ENCODE results near the gene MAPK14.

The MAPK14 gene

DNA sequence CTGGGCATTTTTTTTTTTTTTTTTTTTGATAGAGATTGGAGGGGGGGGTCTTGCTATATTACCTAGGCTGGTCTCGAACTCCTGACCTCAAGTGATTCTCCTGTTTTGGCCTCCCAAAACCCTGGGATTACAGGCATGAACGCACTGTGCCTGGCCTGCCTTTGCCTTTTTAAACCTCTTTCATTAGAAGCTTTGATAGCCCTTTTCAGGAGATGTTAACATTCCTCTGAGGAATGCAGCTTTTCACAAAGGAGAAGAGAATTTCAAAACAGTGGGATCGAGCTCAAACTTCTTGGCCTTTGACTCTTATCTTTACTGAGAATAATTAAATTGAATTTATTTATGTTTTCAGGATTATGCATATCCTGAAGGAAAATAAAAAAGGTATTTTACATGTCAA is 34.5 kb upstream of the MAPK14 start:
- TF ChIP-seq, protein P1, sequence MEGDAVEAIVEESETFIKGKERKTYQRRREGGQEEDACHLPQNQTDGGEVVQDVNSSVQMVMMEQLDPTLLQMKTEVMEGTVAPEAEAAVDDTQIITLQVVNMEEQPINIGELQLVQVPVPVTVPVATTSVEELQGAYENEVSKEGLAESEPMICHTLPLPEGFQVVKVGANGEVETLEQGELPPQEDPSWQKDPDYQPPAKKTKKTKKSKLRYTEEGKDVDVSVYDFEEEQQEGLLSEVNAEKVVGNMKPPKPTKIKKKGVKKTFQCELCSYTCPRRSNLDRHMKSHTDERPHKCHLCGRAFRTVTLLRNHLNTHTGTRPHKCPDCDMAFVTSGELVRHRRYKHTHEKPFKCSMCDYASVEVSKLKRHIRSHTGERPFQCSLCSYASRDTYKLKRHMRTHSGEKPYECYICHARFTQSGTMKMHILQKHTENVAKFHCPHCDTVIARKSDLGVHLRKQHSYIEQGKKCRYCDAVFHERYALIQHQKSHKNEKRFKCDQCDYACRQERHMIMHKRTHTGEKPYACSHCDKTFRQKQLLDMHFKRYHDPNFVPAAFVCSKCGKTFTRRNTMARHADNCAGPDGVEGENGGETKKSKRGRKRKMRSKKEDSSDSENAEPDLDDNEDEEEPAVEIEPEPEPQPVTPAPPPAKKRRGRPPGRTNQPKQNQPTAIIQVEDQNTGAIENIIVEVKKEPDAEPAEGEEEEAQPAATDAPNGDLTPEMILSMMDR (IDR thresholded peaks at IDR 0.05; ENCODE audit: low read depth, low read length, poor library complexity, severe bottlenecking) = no peak
- no peak for TF ChIP-seq EZH2phosphoT487 (IDR thresholded peaks at IDR 0.05; ENCODE audit: borderline replicate concordance, low read length)
- Histone ChIP-seq H3K4me3 (ENCODE audit: low read length) (no peak overlapping the region), H3F3A (ENCODE audit: control insufficient read depth, insufficient read depth) (no peaks in the 10 kb centered on the region), H3K27ac (ENCODE audit: low read depth, low read length) (no peak overlapping the region), H3K9me3 (ENCODE audit: control insufficient read depth, insufficient read depth, low read length) (no peaks in the 10 kb centered on the region), H3K36me3 (ENCODE audit: control insufficient read depth, low read length) (no peaks in the 10 kb centered on the region), H3K27me3 (ENCODE audit: control insufficient read depth, low read length) (peaks cover 14% of the 10 kb centered on the region), H3K79me2 (ENCODE audit: control insufficient read depth, low read length) (no peaks in the 10 kb centered on the region), H3K9me2 (replicated peaks; ENCODE audit: control insufficient read depth, low read length) (no peaks in the 10 kb centered on the region), H3K4me2 (ENCODE audit: low read length) (no peak overlapping the region), H3K4me1 (ENCODE audit: control insufficient read depth, low read length) (no peaks in the 10 kb centered on the region), H4K20me1 (ENCODE audit: control insufficient read depth, insufficient read depth, low read depth, low read length) (no peaks in the 10 kb centered on the region)

DNA sequence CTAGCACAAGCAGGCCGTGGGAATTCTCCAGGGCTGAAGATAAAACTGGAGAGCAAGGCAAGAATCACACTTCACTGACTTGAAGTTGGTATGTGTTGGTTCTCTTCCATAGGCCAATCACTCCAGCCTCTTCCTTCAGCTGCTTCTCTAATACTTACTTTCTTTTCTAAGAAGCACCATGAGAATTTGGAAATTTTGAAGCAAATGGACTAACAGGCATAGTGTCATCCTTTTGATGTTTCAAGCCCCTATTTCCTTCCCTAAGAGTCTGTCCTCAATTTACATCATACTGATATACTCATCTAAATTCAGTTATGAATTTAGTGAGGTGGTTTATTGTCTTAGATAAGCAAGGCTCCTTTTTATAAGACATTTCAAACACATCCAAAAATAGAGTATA is 27.2 kb upstream of the MAPK14 start:
- no peak overlapping the region for H3K4me2 ChIP-seq (ENCODE audit: low read length)
- H3K9me2 ChIP-seq (replicated peaks; ENCODE audit: control insufficient read depth, low read length) = no peaks in the 10 kb centered on the region
- H3K79me2 ChIP-seq (ENCODE audit: control insufficient read depth, low read length) = no peaks in the 10 kb centered on the region
- TF ChIP-seq, protein P1 (IDR thresholded peaks at IDR 0.05; ENCODE audit: low read depth, low read length, poor library complexity, severe bottlenecking) = no peak
- TF ChIP-seq EZH2phosphoT487 (IDR thresholded peaks at IDR 0.05; ENCODE audit: borderline replicate concordance, low read length) = no peak
- no peaks in the 10 kb centered on the region for H3F3A ChIP-seq (ENCODE audit: control insufficient read depth, insufficient read depth)
- no peaks in the 10 kb centered on the region for H3K9me3 ChIP-seq (ENCODE audit: control insufficient read depth, insufficient read depth, low read length)
- no peaks in the 10 kb centered on the region for H3K36me3 ChIP-seq (ENCODE audit: control insufficient read depth, low read length)
- no peak overlapping the region for H3K4me3 ChIP-seq (ENCODE audit: low read length)
- H4K20me1 ChIP-seq (ENCODE audit: control insufficient read depth, insufficient read depth, low read depth, low read length) = no peaks in the 10 kb centered on the region
- no peak overlapping the region for H3K27ac ChIP-seq (ENCODE audit: low read depth, low read length)
- peaks cover 13% of the 10 kb centered on the region for H3K27me3 ChIP-seq (ENCODE audit: control insufficient read depth, low read length)
- no peaks in the 10 kb centered on the region for H3K4me1 ChIP-seq (ENCODE audit: control insufficient read depth, low read length)

- Histone ChIP-seq H3K4me2 (ENCODE audit: low read length) (no peak overlapping the region), H3K79me2 (ENCODE audit: control insufficient read depth, low read length) (no peaks in the 10 kb centered on the region), H3K36me3 (ENCODE audit: control insufficient read depth, low read length) (no peaks in the 10 kb centered on the region), H3K27ac (ENCODE audit: low read depth, low read length) (no peak overlapping the region), H3K4me1 (ENCODE audit: control insufficient read depth, low read length) (no peaks in the 10 kb centered on the region), H3K9me3 (ENCODE audit: control insufficient read depth, insufficient read depth, low read length) (no peaks in the 10 kb centered on the region), H4K20me1 (ENCODE audit: control insufficient read depth, insufficient read depth, low read depth, low read length) (no peaks in the 10 kb centered on the region), H3K9me2 (replicated peaks; ENCODE audit: control insufficient read depth, low read length) (no peaks in the 10 kb centered on the region), H3K4me3 (ENCODE audit: low read length) (no peak overlapping the region), H3K27me3 (ENCODE audit: control insufficient read depth, low read length) (peaks cover 25% of the 10 kb centered on the region), H3F3A (ENCODE audit: control insufficient read depth, insufficient read depth) (no peaks in the 10 kb centered on the region)
- TF ChIP-seq EZH2phosphoT487 (IDR thresholded peaks at IDR 0.05; ENCODE audit: borderline replicate concordance, low read length) = no peak
- TF ChIP-seq, protein P1 (IDR thresholded peaks at IDR 0.05; ENCODE audit: low read depth, low read length, poor library complexity, severe bottlenecking) = no peak
These were observed 11.9 kb upstream of the MAPK14 start for GRCh38 chr6:36015666-36016065.

DNA sequence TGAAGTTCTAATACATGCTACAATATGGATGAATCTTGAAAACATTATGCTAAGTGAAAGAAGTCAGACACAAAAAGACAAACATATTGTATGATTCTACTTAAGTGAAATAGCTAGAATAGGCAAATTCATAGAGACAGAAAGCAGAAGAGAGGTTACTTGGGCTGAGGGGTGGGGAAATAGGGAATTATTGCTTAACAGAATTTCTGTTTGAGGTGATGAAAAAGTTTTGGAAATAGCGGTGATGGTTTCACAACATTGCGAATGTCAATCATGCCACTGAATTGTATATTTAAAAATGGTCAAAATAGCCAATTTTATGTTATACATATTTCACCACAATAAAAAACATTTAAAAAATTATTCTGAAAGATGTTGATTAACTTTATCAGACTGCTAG is 9.3 kb upstream of the MAPK14 start:
- no peak overlapping the region for H3K4me2 ChIP-seq (ENCODE audit: low read length)
- H3F3A ChIP-seq (ENCODE audit: control insufficient read depth, insufficient read depth) = no peaks in the 10 kb centered on the region
- H3K27me3 ChIP-seq (ENCODE audit: control insufficient read depth, low read length) = peaks cover 17% of the 10 kb centered on the region
- no peak for TF ChIP-seq EZH2phosphoT487 (IDR thresholded peaks at IDR 0.05; ENCODE audit: borderline replicate concordance, low read length)
- TF ChIP-seq, protein P1 (IDR thresholded peaks at IDR 0.05; ENCODE audit: low read depth, low read length, poor library complexity, severe bottlenecking) = no peak
- no peaks in the 10 kb centered on the region for H3K9me3 ChIP-seq (ENCODE audit: control insufficient read depth, insufficient read depth, low read length)
- H3K9me2 ChIP-seq (replicated peaks; ENCODE audit: control insufficient read depth, low read length) = no peaks in the 10 kb centered on the region
- no peaks in the 10 kb centered on the region for H3K79me2 ChIP-seq (ENCODE audit: control insufficient read depth, low read length)
- no peaks in the 10 kb centered on the region for H3K36me3 ChIP-seq (ENCODE audit: control insufficient read depth, low read length)
- no peak overlapping the region for H3K4me3 ChIP-seq (ENCODE audit: low read length)
- H4K20me1 ChIP-seq (ENCODE audit: control insufficient read depth, insufficient read depth, low read depth, low read length) = no peaks in the 10 kb centered on the region
- H3K27ac ChIP-seq (ENCODE audit: low read depth, low read length) = no peak overlapping the region
- H3K4me1 ChIP-seq (ENCODE audit: control insufficient read depth, low read length) = no peaks in the 10 kb centered on the region
